HepG2 (cell line): Measurements from ENCODE around the gene ADCY1. TPM values are rescaled to one million over a fixed set of nuclear protein-coding genes. Genes with fewer than 3 reads are reported as not detected.

Source experiments
- ATAC-seq: fragments of 200-7000 bp; cut with Tn5 transposase; 3 replicates; pipeline ENCODE4 v1.9.1; 2020; ENCODE audit warnings: mild to moderate bottlenecking, moderate library complexity
- BruUV-seq: library from RNA; stranded (reverse); fragments of 400-500 nt; replicated peaks from 2 replicates; lab custom pipeline; 2021; lab: Mats Ljungman, UMichigan
- CTCF ChIA-PET: fragments of 300-600 bp; formaldehyde crosslinking; extraction: SDS; loops from one replicate; lab custom pipeline; 2021; ENCODE audit warnings: low total read pairs, inconsistent platforms, low intra/inter-chr PET ratio; lab: Yijun Ruan, JAX
- POLR2A ChIA-PET: fragments of 350-600 bp; sonication (Branson Sonifier 250); formaldehyde crosslinking; loops from one replicate; lab custom pipeline; 2020; ENCODE audit warnings: antibody characterized with exemption, inconsistent platforms; lab: Yijun Ruan, JAX
- DNase-seq: peaks from one replicate; pipeline ENCODE4 v3.0.0-alpha.2; 2015; ENCODE audit warnings: low spot score
- FAIRE-seq: peaks from 3 replicates; lab custom pipeline; 2011; peaks lifted over from hg19 to GRCh38; lab: Jason Lieb, UNC
- H2AFZ ChIP-seq: one replicate; pipeline ENCODE4 v1.6.1; 2011; ENCODE audit warnings: low read length, inconsistent platforms
- H3K27ac ChIP-seq: fragments of 300-600 bp; 3 replicates; pipeline ENCODE4 v1.8.0; 2011; ENCODE audit warnings: mixed run types, mild to moderate bottlenecking, mixed read lengths, low read length, inconsistent platforms; ENCODE audit not compliant: insufficient read depth; ENCODE audit errors: extremely low read length
- H3K27me3 ChIP-seq, 2 experiments: fragments of 200-600 bp in 1 of 2; 2 replicates in 1 of 2; 3 replicates in 1 of 2; pipeline versions ENCODE4 v1.6.0 to v1.8.0; 2011; ENCODE audit warnings: low read length in 2 of 2, mild to moderate bottlenecking in 2 of 2, moderate library complexity in 2 of 2, inconsistent platforms in 1 of 2; ENCODE audit not compliant: insufficient read depth in 2 of 2, control insufficient read depth in 1 of 2
- H3K36me3 ChIP-seq, 2 experiments: fragments of 200-600 bp in 1 of 2; replicated peaks in 1 of 2; 2 replicates in 1 of 2; 3 replicates in 1 of 2; pipeline versions ENCODE4 v1.5.1 to v1.8.0; 2011; ENCODE audit warnings: low read length in 2 of 2, inconsistent platforms in 1 of 2; ENCODE audit not compliant: insufficient read depth in 2 of 2, control insufficient read depth in 1 of 2
- H3K4me1 ChIP-seq: 2 replicates; pipeline ENCODE4 v1.5.1; 2012; ENCODE audit warnings: low read length, inconsistent platforms; ENCODE audit not compliant: insufficient read depth
- H3K4me2 ChIP-seq: 2 replicates; pipeline ENCODE4 v1.6.0; 2011; ENCODE audit warnings: low read depth, low read length, inconsistent platforms
- H3K4me3 ChIP-seq, 3 experiments: fragments of 200-600 bp in 1 of 3; sonication (generic), shearing (Covaris generic) in 1 of 3; replicated peaks in 1 of 3; 2 replicates each; pipeline ENCODE4 v1.5.1; 2011 to 2016; ENCODE audit warnings: low read length in 3 of 3, inconsistent platforms in 2 of 3, low read depth in 2 of 3, mild to moderate bottlenecking in 2 of 3, control low read depth in 1 of 3, mixed read lengths in 1 of 3; ENCODE audit not compliant: insufficient read depth in 1 of 3
- H3K79me2 ChIP-seq: one replicate; pipeline ENCODE4 v1.6.1; 2011; ENCODE audit warnings: low read length, inconsistent platforms; ENCODE audit not compliant: insufficient read depth
- H3K9ac ChIP-seq: 2 replicates; pipeline ENCODE4 v1.6.0; 2011; ENCODE audit warnings: mild to moderate bottlenecking, low read depth, low read length, inconsistent platforms; ENCODE audit not compliant: insufficient read depth
- H3K9me3 ChIP-seq: 2 replicates; pipeline ENCODE4 v1.5.1; 2012; ENCODE audit warnings: mild to moderate bottlenecking, low read length
- H4K20me1 ChIP-seq: 2 replicates; pipeline ENCODE4 v1.6.0; 2011; ENCODE audit warnings: inconsistent platforms, mild to moderate bottlenecking, low read length, moderate library complexity; ENCODE audit not compliant: insufficient read depth
- ARID4A ChIP-seq: sonication (generic); formaldehyde crosslinking; IDR thresholded peaks from 2 replicates; pipeline ENCODE4 v1.5.0; 2020; ENCODE audit warnings: mild to moderate bottlenecking, missing genetic modification reagents, borderline replicate concordance
- ARNT2 ChIP-seq: sonication (generic); formaldehyde crosslinking; IDR thresholded peaks from 2 replicates; pipeline ENCODE4 v1.8.0; 2022; ENCODE audit warnings: mild to moderate bottlenecking, low read depth, missing genetic modification reagents, moderate library complexity
- CBFB ChIP-seq: sonication (generic); formaldehyde crosslinking; IDR thresholded peaks from 2 replicates; pipeline ENCODE4 v1.4.0; 2020; ENCODE audit warnings: missing genetic modification reagents
- ETV6 ChIP-seq: sonication (generic); formaldehyde crosslinking; conservative IDR thresholded peaks from 2 replicates; pipeline ENCODE4 v1.4.0; 2020; ENCODE audit warnings: missing genetic modification reagents
- NCOA2 ChIP-seq: sonication (generic); formaldehyde crosslinking; IDR thresholded peaks from 2 replicates; pipeline ENCODE4 v1.8.0; 2022; ENCODE audit warnings: inconsistent platforms
- ZNF180 ChIP-seq: sonication (generic); formaldehyde crosslinking; IDR thresholded peaks from 2 replicates; pipeline ENCODE4 v1.4.0; 2020; ENCODE audit warnings: low read depth, missing genetic modification reagents, borderline replicate concordance
- ZNF784 ChIP-seq: sonication (generic); formaldehyde crosslinking; IDR thresholded peaks from 2 replicates; pipeline ENCODE4 v1.5.1; 2020; ENCODE audit warnings: missing genetic modification reagents, mild to moderate bottlenecking, borderline replicate concordance
- WGBS: methylation state at CpG from one replicate; pipeline ENCODE4 v1.1.6; 2017; ENCODE audit warnings: low lambda C conversion rate; 5-methylcytosine and 5-hydroxymethylcytosine counted together
- in situ Hi-C: cut with HindIII; loops from 2 replicates; pipeline ENCODE4 v1.10.0; 2017; ENCODE audit warnings: low pct_unique_long_range_greater_than_20kb; ENCODE audit not compliant: extremely low pct_ligation_motif_present
- intact Hi-C: fragments of 100-400 bp; cut with micrococcal nuclease; formaldehyde crosslinking; loops from one replicate; pipeline ENCODE4 v1.10.0; 2022; ENCODE audit not compliant: unreplicated experiment
- polyA plus RNA-seq, 8 experiments: library from polyadenylated mRNA; depleted of rRNA in 3 of 8; stranded (reverse) in 7 of 8; unstranded in 1 of 8; fragments of >200 nt; fragmentation: Illumina TruSeq in 4 of 8; extraction: Trizol in 4 of 8; gene quantifications; 2 replicates each; pipeline versions ENCODE4 v1.2.1 to v1.2.3, GENCODE V29; 2011 to 2016; ENCODE audit warnings: low read depth in 4 of 8, missing spikeins in 1 of 8, mixed read lengths in 1 of 8; ENCODE audit not compliant: insufficient read depth in 1 of 8
- total RNA-seq, 5 experiments: library from RNA; depleted of rRNA; stranded (reverse); fragments of >200 nt; fragmentation: Illumina TruSeq; extraction: Trizol; gene quantifications; 2 replicates each; pipeline ENCODE4 v1.2.3, GENCODE V29; 2016; ENCODE audit warnings: low read depth in 1 of 5

Gene ADCY1
- total and polyA plus RNA-seq, 2 of the 13 experiments (the other 11 are each of a cell fraction or from before 2014, with no cell fraction given) = 0.80 to 1.2 TPM

GRCh38 chr7:45622058-45622457 lies 47.9 kb downstream of the ADCY1 start (continued):
- TF ChIP-seq ARID4A (CRISPR knock-in tag) = no peak
- TF ChIP-seq CBFB (CRISPR knock-in tag) = no peak
- no peak for TF ChIP-seq ZNF784 (CRISPR knock-in tag)

GRCh38 chr7:45623157-45623556 lies 49.0 kb downstream of the ADCY1 start:
- Histone ChIP-seq H3K27ac (no peak overlapping the region), H3K4me3 (no peak overlapping the region)
- intact Hi-C loops = no loop called here
- TF ChIP-seq NCOA2 (CRISPR knock-in tag) (no peak), ARNT2 (no peak), ETV6 (CRISPR knock-in tag) (no peak), ZNF180 (CRISPR knock-in tag) (no peak)
- TF ChIP-seq, all 625 proteins: peak for 0
- no peak for FAIRE-seq
- ChIA-PET POLR2A (no interaction called here), CTCF (no interaction called here)
- Histone ChIP-seq H3K9me3 (no peaks in the 10 kb centered on the region), H3K36me3 (no peaks in the 10 kb centered on the region), H3K27me3 (peaks cover 0 to 2% of the 10 kb centered on the region in 2 experiments; a peak in 3 of 5 replicates), H3K79me2 (no peaks in the 10 kb centered on the region), H2AFZ (no peak overlapping the region), H3K4me1 (no peaks in the 10 kb centered on the region), H4K20me1 (no peaks in the 10 kb centered on the region), H3K9ac (no peak overlapping the region), H3K4me2 (no peak overlapping the region)
- no TSS peak for BruUV-seq
- WGBS = no CpG with 5 or more reads among the region's 7 CpGs
- DNase-seq = no peak
- in situ Hi-C loops = no loop called here
- ATAC-seq = no peak
